GM19455 (cell line): ENCODE results near the gene TFDP2.

Experiments
- ATAC-seq: cut with Tn5 transposase; IDR thresholded peaks from one replicate; pipeline ENCODE4 v1.9.1; 2021; ENCODE audit not compliant: unreplicated experiment

Gene TFDP2

GRCh38 chr3:141972399-141972798, 176.9 kb downstream of the TFDP2 start:
- ATAC-seq = no peak

GRCh38 chr3:141971571-141971970, 177.8 kb downstream of the TFDP2 start:
- no peak for ATAC-seq

GRCh38 chr3:141969711-141970110, 179.6 kb downstream of the TFDP2 start:
- no peak for ATAC-seq

GRCh38 chr3:141965471-141965870, 183.9 kb downstream of the TFDP2 start:
- ATAC-seq = no peak

DNA sequence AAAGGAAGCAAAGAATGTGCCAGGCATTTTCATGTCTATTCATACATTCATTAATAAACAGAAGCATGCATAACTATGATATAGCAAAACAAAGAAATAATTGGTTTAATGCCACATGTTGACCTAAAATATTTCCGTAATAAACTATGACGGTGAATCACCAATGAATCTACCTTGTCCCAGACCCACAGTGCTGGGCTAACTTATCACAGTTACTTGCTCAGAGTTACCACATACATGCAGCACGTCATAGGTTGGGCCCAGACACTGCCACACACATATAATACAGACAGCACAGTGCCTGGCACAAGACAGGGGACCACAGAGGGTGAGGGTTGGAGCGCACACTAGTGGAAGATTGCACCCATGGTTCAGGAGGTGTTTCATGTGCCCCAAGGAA, 186.0 kb downstream of the TFDP2 start:
- ATAC-seq = no peak

GRCh38 chr3:141960731-141961130, 188.6 kb downstream of the TFDP2 start:
- ATAC-seq = no peak

DNA sequence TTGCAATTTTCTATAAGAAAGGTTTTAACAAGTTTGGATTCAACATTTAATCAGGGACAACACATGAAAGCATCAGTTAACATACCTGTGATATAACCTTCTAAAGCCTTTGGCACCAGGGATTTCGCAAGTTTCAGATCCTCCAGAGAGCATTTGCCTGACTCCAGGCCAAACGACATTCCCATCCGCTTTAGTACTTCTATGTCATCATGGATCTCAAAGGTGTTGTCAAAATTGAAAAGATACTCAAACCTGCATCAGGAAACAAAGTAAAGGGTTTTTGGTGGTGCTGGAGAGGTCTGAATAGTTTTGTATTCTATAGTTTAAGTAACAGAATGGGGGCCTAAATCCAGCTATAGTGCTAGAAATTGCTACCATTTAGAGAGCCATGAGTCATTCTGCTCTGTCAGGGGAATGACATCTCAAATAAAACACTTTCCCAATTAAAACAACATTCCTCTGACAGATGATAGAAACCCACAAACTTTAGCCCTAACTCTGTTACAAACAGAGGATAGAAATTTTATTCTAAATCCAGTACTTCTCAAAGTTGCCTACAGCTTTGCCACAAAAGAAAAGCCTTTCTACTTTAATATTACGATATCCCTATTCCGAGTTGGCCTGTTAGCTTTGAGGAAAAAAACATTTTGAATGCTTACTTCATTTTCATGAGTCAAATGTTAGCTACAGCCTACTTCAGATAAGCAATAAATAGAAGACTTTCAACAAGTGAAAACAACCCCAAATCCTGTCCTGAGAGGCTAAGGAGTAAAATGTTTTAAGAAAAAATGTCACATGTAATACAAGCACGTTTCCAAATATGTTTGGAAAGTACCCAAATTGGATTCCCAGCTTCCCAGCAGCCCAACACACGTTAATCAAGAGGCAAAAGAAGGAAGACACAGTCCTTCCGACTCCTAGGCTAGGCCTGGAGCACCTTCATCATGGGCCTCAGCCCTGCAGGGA, 189.5 kb downstream of the TFDP2 start:
- no peak for ATAC-seq

DNA sequence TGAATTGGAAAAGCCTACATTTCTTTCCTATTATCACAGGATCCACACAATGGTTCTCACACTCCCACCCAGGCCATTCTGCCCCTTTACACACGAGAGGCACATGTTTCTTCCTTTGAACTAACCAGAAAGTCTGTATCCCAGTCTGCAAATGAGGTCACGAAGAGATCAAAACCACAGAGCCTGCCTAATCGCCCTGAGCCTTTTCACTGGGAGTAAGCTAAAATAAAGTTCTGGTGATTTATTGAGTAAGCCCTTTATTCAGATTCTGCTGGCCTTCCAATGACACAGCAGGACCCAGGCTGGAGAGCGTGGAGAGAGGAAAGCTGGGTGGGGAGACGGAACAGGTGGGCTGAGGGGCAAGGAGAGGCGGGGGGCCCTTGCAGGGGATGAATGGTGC, 194.2 kb downstream of the TFDP2 start:
- ATAC-seq = no peak

DNA sequence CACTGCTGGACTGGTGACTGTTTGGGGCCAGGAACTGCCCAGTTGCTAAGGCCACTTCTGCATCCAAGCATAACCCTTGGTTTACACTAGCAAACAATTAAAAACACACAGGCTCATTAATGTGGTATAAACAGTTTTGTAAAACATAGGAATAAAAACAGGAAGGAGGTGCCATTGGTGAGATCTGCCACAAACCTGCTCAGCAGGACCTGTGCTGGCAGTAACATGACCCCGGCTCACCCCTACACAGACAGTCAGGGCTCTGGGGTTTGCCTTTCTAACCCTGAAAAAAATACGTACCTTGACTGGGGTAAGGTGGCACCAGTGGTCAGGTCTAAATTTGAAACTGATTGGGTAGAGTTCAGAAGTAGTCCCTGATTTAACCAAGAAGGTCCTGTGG, 196.7 kb downstream of the TFDP2 start:
- no peak for ATAC-seq

DNA sequence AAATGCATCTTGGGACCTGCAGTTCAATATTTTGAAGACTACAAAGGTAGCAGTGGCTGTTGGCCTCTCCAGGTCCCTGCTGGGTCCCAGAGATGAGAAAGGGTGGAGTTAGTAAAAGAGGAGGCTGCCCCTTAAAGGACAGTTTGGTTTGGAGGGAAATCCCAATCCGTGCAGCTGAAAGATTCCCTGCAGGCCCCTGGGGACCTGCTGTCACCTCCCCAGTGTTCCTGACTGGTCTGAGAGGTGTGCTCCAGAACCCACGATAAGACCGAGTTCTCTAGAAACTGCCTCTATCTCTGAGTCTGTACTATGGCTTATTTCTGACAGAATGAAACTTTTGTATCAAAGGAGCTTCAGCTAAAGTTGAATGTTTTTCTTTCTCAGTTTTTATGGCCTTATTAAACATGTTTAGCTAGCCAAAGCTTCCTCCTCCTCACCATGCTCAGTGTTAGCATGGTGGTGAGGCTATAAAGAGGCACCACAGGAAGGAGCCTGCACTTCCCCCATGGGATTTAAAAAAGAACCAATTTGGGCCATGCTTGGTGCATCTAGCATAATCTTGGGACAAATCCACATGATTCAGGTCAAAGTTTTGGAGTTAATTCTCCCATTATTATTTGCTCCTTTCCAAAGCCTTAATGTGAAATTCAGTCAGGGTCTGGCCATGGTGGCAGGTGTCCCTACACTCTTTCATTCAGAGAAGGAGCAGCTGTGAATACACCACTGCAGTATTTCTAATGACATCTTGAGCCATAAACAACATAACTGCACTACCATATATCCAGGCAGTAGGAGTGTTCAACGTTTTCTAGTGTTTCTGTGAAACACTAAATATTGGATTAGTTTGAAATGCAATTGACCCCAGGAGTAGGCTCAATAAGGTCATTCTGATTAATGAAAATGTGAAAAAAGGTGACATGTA, 198.5 kb downstream of the TFDP2 start:
- ATAC-seq = no peak

DNA sequence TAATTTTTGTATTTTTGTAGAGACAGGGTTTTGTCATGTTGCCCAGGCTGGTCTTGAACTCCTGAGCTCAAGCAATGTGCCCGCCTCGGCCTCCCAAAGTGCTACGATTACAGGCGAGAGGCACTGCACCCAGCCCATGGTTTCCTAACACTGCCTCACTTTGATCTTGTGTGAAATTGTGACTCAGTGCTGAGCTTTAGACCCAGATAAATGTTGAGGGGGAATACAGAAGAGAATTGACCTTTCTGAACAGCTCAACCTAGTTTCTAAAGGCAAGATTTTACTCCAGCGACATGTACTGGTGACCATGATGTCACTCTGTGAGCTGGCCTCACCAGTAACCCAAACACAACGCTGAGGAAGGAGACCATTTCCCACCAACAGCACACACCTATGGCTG, 199.4 kb downstream of the TFDP2 start:
- no peak for ATAC-seq

- no peak for ATAC-seq
These were observed 199.9 kb downstream of the TFDP2 start for GRCh38 chr3:141949399-141949798.

GRCh38 chr3:141945726-141946485, 203.4 kb downstream of the TFDP2 start:
- ATAC-seq = no peak

GRCh38 chr3:141942006-141942405, 207.3 kb downstream of the TFDP2 start:
- ATAC-seq = no peak

GRCh38 chr3:141941093-141941492, 208.3 kb downstream of the TFDP2 start:
- no peak for ATAC-seq

- no peak for ATAC-seq
These were observed 209.1 kb downstream of the TFDP2 start for GRCh38 chr3:141940194-141940776.

GRCh38 chr3:141939759-141940158, 209.6 kb downstream of the TFDP2 start:
- ATAC-seq = no peak

GRCh38 chr3:141938011-141938500, 211.3 kb downstream of the TFDP2 start:
- ATAC-seq = no peak

- ATAC-seq = no peak
These were observed 215.0 kb downstream of the TFDP2 start for GRCh38 chr3:141934354-141934753.
